GM19043 (cell line): Measurements from ENCODE around the gene CAMK2G.
"Not testable (repeated sequence)": the region's sequence is repeated elsewhere in the genome, so short reads cannot be mapped to it uniquely, and the experiment has no call there.

ENCODE experiments used
- ATAC-seq: cut with Tn5 transposase; IDR thresholded peaks from one replicate; pipeline ENCODE4 v1.9.1; 2021; ENCODE audit warnings: low read depth; ENCODE audit not compliant: unreplicated experiment

CAMK2G gene

GRCh38 chr10:73905256-73906020, 31.1 kb upstream of the CAMK2G start:
- ATAC-seq, result no peak

GRCh38 chr10:73902351-73902750, 28.0 kb upstream of the CAMK2G start:
- no peak for ATAC-seq

GRCh38 chr10:73901261-73901660, 26.9 kb upstream of the CAMK2G start:
- ATAC-seq, result no peak

GRCh38 chr10:73900064-73900463, 25.7 kb upstream of the CAMK2G start:
- no peak for ATAC-seq

- no peak for ATAC-seq
Measured at GRCh38 chr10:73899423-73899822, 25.1 kb upstream of the CAMK2G start.

GRCh38 chr10:73898730-73899410, 24.5 kb upstream of the CAMK2G start:
- ATAC-seq, result no peak

- no peak for ATAC-seq
Measured at GRCh38 chr10:73897693-73898092, 23.3 kb upstream of the CAMK2G start.

- ATAC-seq, result not testable (repeated sequence)
Measured at GRCh38 chr10:73895381-73895780, 21.0 kb upstream of the CAMK2G start.

GRCh38 chr10:73894245-73894971, 20.1 kb upstream of the CAMK2G start:
- ATAC-seq, result no peak

GRCh38 chr10:73893426-73893825, 19.1 kb upstream of the CAMK2G start:
- ATAC-seq, result no peak

- ATAC-seq, result no peak
Measured at GRCh38 chr10:73892310-73893030, 18.1 kb upstream of the CAMK2G start.

GRCh38 chr10:73891540-73891939, 17.2 kb upstream of the CAMK2G start:
- no peak for ATAC-seq

- not testable (repeated sequence) for ATAC-seq
Measured at GRCh38 chr10:73890830-73891229, 16.5 kb upstream of the CAMK2G start.

- no peak for ATAC-seq
Measured at GRCh38 chr10:73890261-73890660, 15.9 kb upstream of the CAMK2G start.

- ATAC-seq, result not testable (repeated sequence)
Measured at GRCh38 chr10:73889416-73889815, 15.1 kb upstream of the CAMK2G start.

GRCh38 chr10:73889014-73889413, 14.7 kb upstream of the CAMK2G start:
- no peak for ATAC-seq

GRCh38 chr10:73888514-73888913, 14.2 kb upstream of the CAMK2G start:
- no peak for ATAC-seq

- ATAC-seq, result no peak
Measured at GRCh38 chr10:73887294-73888039, 13.1 kb upstream of the CAMK2G start.

GRCh38 chr10:73886661-73887293, 12.4 kb upstream of the CAMK2G start:
- no peak for ATAC-seq

GRCh38 chr10:73886085-73886529, 11.8 kb upstream of the CAMK2G start:
- ATAC-seq, result no peak
